Hypothalamus (tissue), 51 donors: Measurements from ENCODE around the gene LYPD4.

Experiments used
- DNase-seq, 51 donors: peaks; one replicate each; lab custom pipeline; 2025; lab: John Stamatoyannopoulos, UW

The LYPD4 gene

GRCh38 chr19:41844601-41845000 lies at the start of gene LYPD4:
Gene LYPD4, minus strand, starts transcription at chr19:41844683. Its CDS starts 5,398 bp downstream, at chr19:41839285.
- DNase-seq: no peak

GRCh38 chr19:41893899-41894298 lies 49.4 kb upstream of the LYPD4 start:
- no peak for DNase-seq

GRCh38 chr19:41892173-41892902 lies 47.9 kb upstream of the LYPD4 start:
- no peak for DNase-seq

GRCh38 chr19:41890936-41891335 lies 46.5 kb upstream of the LYPD4 start:
- DNase-seq: no peak

DNA sequence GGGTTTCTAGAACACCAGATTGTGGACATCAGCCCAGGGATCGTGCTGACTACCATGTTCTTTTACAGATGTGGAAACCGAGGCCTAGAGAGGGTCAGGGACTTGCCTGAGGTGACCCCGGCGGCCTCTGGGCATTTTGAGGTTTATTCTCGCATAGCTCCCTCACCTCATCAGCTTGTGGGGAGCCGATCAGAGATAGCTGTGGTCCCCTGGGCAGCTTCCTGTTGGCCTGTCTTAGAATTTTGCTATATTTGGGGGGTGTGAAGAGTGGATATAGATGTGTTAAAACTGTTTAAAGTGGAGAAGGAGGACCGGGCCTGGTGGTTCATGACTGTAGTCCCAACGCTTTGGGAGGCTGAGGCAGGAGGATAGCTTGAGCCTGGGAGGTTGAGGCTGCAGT lies 45.4 kb upstream of the LYPD4 start:
- no peak for DNase-seq

DNA sequence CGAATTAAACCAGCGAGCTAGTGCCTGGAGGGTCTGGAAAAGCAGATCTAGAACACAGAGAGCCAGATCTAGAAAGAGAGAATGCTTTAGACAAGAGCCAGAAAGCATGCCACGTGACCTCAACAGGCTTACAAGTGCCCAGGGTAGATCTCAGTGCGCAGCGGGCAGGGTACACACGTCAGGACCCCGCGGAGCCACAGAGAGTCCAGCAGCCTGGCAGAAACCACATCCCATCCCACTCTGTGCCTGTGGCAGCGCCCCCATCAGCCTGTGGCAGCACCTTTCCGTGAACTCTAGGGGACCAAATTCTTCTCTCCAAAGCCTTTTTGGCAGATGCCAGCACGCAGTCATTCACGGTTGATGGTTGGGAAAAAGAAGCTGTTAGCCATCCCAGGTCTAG lies 44.4 kb upstream of the LYPD4 start:
- no peak for DNase-seq

- DNase-seq: peak in 36 of 51 donors; percentile 6 to 72 (median 36)
Observed at GRCh38 chr19:41887711-41888382, 43.4 kb upstream of the LYPD4 start.

GRCh38 chr19:41886761-41887710 lies 42.6 kb upstream of the LYPD4 start:
- peak in 1 of 51 donors; percentile 7 for DNase-seq

DNA sequence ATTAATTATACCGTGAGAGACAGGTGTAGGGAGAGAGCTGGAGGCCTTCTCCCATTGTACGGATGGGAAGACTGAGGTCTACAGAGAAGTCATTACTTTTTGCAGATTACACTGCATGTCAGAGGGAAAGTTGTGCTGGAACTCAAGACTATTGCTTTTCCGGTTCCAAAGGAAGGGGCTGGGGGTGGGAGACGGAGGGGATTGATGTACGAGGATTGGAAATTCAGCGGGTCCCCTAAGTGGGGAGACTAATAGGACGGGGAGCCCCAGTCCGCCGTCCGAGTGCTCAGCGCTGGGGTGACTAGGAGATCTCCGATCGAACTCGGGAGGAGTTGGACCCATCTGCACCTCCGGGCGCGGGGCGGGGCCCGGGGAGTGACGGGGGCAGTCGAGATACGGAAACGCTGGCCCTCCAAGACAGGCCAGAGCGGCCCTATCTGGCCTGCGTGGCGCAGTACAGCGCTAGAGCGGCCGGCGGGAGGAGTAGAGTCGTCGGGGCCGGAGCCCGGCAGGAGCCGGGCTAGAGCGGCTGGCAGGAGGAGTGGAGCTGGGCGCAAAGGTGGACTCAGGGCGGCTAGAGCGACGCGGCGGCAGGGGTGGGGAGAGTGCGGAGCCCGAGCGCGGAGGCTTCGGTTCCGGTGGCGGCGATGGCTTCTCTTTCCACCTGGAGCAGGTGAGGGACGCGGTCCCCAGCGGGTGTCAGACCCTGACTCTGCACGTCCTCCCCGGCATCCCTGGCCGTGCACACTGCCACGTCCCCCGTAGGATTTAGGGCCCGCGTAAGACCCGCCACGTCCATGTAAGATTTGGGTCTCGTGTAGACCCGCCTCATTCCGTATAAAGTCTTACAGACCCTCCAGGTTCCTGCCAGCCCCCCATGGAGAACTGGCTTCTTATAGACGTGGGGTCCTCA lies 39.6 kb upstream of the LYPD4 start:
- peak; percentile 40 to 98 (median 90) for DNase-seq

- DNase-seq: peak in 1 of 51 donors; percentile 10
Observed at GRCh38 chr19:41883463-41883820, 39.0 kb upstream of the LYPD4 start.

- DNase-seq: peak in 19 of 51 donors; percentile 8 to 37 (median 18)
Observed at GRCh38 chr19:41882568-41883462, 38.3 kb upstream of the LYPD4 start, which contains the start of gene ARHGEF1. Gene ARHGEF1, plus strand, starts transcription at chr19:41883184. Its CDS starts 4,899 bp downstream, at chr19:41888083.

GRCh38 chr19:41880329-41880708 lies 35.8 kb upstream of the LYPD4 start:
- no peak for DNase-seq

GRCh38 chr19:41879670-41880328 lies 35.3 kb upstream of the LYPD4 start:
- DNase-seq: no peak

DNA sequence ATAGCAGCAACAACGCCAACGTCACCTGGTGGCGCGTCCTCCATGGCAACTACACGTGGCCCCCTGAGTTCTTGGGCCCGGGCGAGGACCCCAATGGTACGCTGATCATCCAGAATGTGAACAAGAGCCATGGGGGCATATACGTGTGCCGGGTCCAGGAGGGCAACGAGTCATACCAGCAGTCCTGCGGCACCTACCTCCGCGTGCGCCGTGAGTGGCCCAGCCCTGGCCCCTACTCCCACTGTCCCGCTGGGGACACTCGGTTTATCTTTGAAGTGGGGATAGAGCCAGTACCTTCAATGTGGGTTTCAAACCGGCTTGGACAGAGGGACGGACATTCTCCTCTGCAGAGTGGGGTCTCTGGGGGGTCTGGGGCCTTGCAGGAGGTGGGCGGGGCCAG lies 34.6 kb upstream of the LYPD4 start:
- DNase-seq: no peak

GRCh38 chr19:41877916-41878905 lies 33.7 kb upstream of the LYPD4 start:
- no peak for DNase-seq

- peak in 2 of 51 donors; percentile 5 to 9 for DNase-seq
Observed at GRCh38 chr19:41876847-41877832, 32.7 kb upstream of the LYPD4 start, which contains the start of gene CD79A. Gene CD79A, plus strand, starts transcription at chr19:41877279. Its CDS starts 26 bp downstream, at chr19:41877305.
